Measurements from ENCODE around the gene KLHL42.

Gene KLHL42

GRCh38 chr12:27771481-27772327 is 8.3 kb upstream of the KLHL42 start:
- Histone ChIP-seq H3K27me3 (ENCODE audit: insufficient read depth, poor library complexity, severe bottlenecking) (no peaks in the 10 kb centered on the region), H3K27ac (ENCODE audit: poor library complexity, severe bottlenecking) (peak overlapping the region; percentile 50), H3K4me3 (ENCODE audit: severe bottlenecking) (no peak overlapping the region), H3K36me3 (ENCODE audit: low read depth) (no peaks in the 10 kb centered on the region), H3K4me1 (ENCODE audit: insufficient read depth, poor library complexity, severe bottlenecking) (peaks cover 19% of the 10 kb centered on the region), H3K9me3 (ENCODE audit: severe bottlenecking) (no peaks in the 10 kb centered on the region)
- no peak for ATAC-seq (ENCODE audit: low read depth)
- no peak for TF ChIP-seq CTCF (IDR thresholded peaks at IDR 0.05; ENCODE audit: poor library complexity, severe bottlenecking)
- no peak for DNase-seq (ENCODE audit: low spot score)

- Histone ChIP-seq H3K27me3 (ENCODE audit: insufficient read depth, poor library complexity, severe bottlenecking) (no peaks in the 10 kb centered on the region), H3K36me3 (ENCODE audit: low read depth) (no peaks in the 10 kb centered on the region), H3K4me3 (ENCODE audit: severe bottlenecking) (no peak overlapping the region), H3K27ac (ENCODE audit: poor library complexity, severe bottlenecking) (peak overlapping the region; percentile 50), H3K4me1 (ENCODE audit: insufficient read depth, poor library complexity, severe bottlenecking) (peaks cover 19% of the 10 kb centered on the region), H3K9me3 (ENCODE audit: severe bottlenecking) (no peaks in the 10 kb centered on the region)
- ATAC-seq (ENCODE audit: low read depth) (peak; percentile 76), DNase-seq (ENCODE audit: low spot score) (no peak)
- no peak for TF ChIP-seq CTCF (IDR thresholded peaks at IDR 0.05; ENCODE audit: poor library complexity, severe bottlenecking)
Measured at GRCh38 chr12:27772328-27773049, 7.5 kb upstream of the KLHL42 start.

- H3K27ac ChIP-seq (ENCODE audit: poor library complexity, severe bottlenecking) = no peak overlapping the region
- DNase-seq (ENCODE audit: low spot score) (no peak), ATAC-seq (ENCODE audit: low read depth) (no peak)
- H3K4me1 ChIP-seq (ENCODE audit: insufficient read depth, poor library complexity, severe bottlenecking) = peaks cover 11% of the 10 kb centered on the region
- no peaks in the 10 kb centered on the region for H3K9me3 ChIP-seq (ENCODE audit: severe bottlenecking)
- peaks cover 2% of the 10 kb centered on the region; the same call in 1 of the 2 replicates for H3K36me3 ChIP-seq (ENCODE audit: low read depth)
- no peak overlapping the region for H3K4me3 ChIP-seq (ENCODE audit: severe bottlenecking)
- H3K27me3 ChIP-seq (ENCODE audit: insufficient read depth, poor library complexity, severe bottlenecking) = no peaks in the 10 kb centered on the region
- no peak for TF ChIP-seq CTCF (IDR thresholded peaks at IDR 0.05; ENCODE audit: poor library complexity, severe bottlenecking)
Measured at GRCh38 chr12:27777141-27777540, 2.9 kb upstream of the KLHL42 start.

GRCh38 chr12:27778206-27778605 is 1.8 kb upstream of the KLHL42 start:
- no peaks in the 10 kb centered on the region for H3K9me3 ChIP-seq (ENCODE audit: severe bottlenecking)
- no peak overlapping the region for H3K4me3 ChIP-seq (ENCODE audit: severe bottlenecking)
- H3K4me1 ChIP-seq (ENCODE audit: insufficient read depth, poor library complexity, severe bottlenecking) = peaks cover 3% of the 10 kb centered on the region
- H3K27ac ChIP-seq (ENCODE audit: poor library complexity, severe bottlenecking) = no peak overlapping the region
- DNase-seq (ENCODE audit: low spot score) (no peak), ATAC-seq (ENCODE audit: low read depth) (no peak)
- H3K36me3 ChIP-seq (ENCODE audit: low read depth) = peaks cover 3% of the 10 kb centered on the region; the same call in 1 of the 2 replicates
- H3K27me3 ChIP-seq (ENCODE audit: insufficient read depth, poor library complexity, severe bottlenecking) = no peaks in the 10 kb centered on the region
- TF ChIP-seq CTCF (IDR thresholded peaks at IDR 0.05; ENCODE audit: poor library complexity, severe bottlenecking) = no peak

All from RWPE2 (cell line).